Vagina (tissue), 2 donors: ENCODE results near the gene PPFIA2. TPM values are rescaled to one million over a fixed set of nuclear protein-coding genes. Genes with fewer than 3 reads are reported as not detected.

Experiments
- DNase-seq, 2 donors: peaks; one replicate each; pipeline ENCODE4 v3.0.0-alpha.2; 2017; ENCODE audit errors: extremely low spot score in 2 of 2
- H3K27ac ChIP-seq: fragments of 200-600 bp; sonication (generic); one replicate; pipeline ENCODE4 v1.5.1; 2019
- H3K27me3 ChIP-seq: fragments of 200-600 bp; sonication (generic); one replicate; pipeline ENCODE4 v1.5.1; 2019
- H3K36me3 ChIP-seq, 2 donors: fragments of 200-600 bp; sonication (generic); one replicate each; pipeline ENCODE4 v1.5.1; 2017 to 2019
- H3K4me1 ChIP-seq: fragments of 200-600 bp; sonication (generic); one replicate; pipeline ENCODE4 v1.5.1; 2019
- H3K4me3 ChIP-seq, 2 donors: fragments of 200-600 bp; sonication (generic); 1 replicate in 1 of 2; 2 replicates in 1 of 2; pipeline ENCODE4 v1.5.1; 2016 to 2019
- H3K9me3 ChIP-seq: fragments of 200-600 bp; sonication (generic); one replicate; pipeline ENCODE4 v1.5.1; 2019
- POLR2A ChIP-seq, 2 donors: fragments of 450-650 bp; IDR thresholded peaks; one replicate each; pipeline ENCODE4 v1.6.1; 2017; ENCODE audit warnings: antibody characterized with exemption in 2 of 2, mild to moderate bottlenecking in 2 of 2, moderate library complexity in 2 of 2
- POLR2AphosphoS5 ChIP-seq, 2 donors: sonication (generic); formaldehyde crosslinking; IDR thresholded peaks; one replicate each; pipeline ENCODE4 v1.9.0; 2017; ENCODE audit warnings: antibody characterized with exemption in 2 of 2, mild to moderate bottlenecking in 2 of 2, low read depth in 1 of 2; ENCODE audit not compliant: insufficient read depth in 1 of 2
- intact Hi-C: fragments of 100-400 bp; cut with DNase I; formaldehyde crosslinking; loops from one replicate; pipeline ENCODE4 v1.15.1; 2023
- total RNA-seq: library from RNA; depleted of rRNA; stranded (reverse); fragments of >200 nt; gene quantifications from one replicate; pipeline ENCODE4 v1.2.3, GENCODE V29; 2016
- TF ChIP-seq, protein P1 (sequence below), 3 experiments: fragments of 450-650 bp in 2 of 3; fragments of 200-600 bp in 1 of 3; sonication (generic) in 1 of 3; IDR thresholded peaks; one replicate each; pipeline ENCODE4 v1.5.1; 2017 to 2019; ENCODE audit warnings: antibody characterized with exemption in 3 of 3, mild to moderate bottlenecking in 2 of 3, moderate library complexity in 2 of 3

Gene PPFIA2
- total RNA-seq, 1 donor from 2014 or later: 5.2 TPM

DNA sequence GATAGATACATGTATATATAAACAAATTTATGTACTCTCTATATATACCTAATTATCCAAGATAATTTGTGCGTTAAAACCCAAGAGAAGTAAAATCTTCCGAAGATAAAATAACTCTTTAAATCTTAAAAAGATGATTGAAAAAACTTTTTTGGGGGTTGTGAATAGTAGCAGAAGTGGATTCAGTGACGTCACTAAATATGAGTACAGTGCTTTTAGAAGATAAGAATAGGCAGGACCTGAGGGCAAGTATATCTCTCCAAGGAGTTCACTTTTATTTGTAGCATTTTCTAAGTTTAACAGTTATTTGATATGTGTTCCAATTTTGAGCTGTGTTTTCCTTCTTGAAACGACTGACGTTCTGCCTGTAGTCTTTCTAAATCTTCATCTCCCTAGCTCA, 319.8 kb downstream of the PPFIA2 start:
- no peak overlapping the region for H3K27ac ChIP-seq
- no peaks in the 10 kb centered on the region for H3K4me1 ChIP-seq
- no peak for DNase-seq
- no peak overlapping the region for H3K4me3 ChIP-seq
- intact Hi-C loops: no loop called here
- no peaks in the 10 kb centered on the region for H3K9me3 ChIP-seq
- TF ChIP-seq POLR2A (IDR thresholded peaks at IDR 0.05) (no peak), POLR2AphosphoS5 (IDR thresholded peaks at IDR 0.05; ENCODE audit: insufficient read depth in 1 of 2, low read depth in 1 of 2) (no peak)
- TF ChIP-seq, protein P1, sequence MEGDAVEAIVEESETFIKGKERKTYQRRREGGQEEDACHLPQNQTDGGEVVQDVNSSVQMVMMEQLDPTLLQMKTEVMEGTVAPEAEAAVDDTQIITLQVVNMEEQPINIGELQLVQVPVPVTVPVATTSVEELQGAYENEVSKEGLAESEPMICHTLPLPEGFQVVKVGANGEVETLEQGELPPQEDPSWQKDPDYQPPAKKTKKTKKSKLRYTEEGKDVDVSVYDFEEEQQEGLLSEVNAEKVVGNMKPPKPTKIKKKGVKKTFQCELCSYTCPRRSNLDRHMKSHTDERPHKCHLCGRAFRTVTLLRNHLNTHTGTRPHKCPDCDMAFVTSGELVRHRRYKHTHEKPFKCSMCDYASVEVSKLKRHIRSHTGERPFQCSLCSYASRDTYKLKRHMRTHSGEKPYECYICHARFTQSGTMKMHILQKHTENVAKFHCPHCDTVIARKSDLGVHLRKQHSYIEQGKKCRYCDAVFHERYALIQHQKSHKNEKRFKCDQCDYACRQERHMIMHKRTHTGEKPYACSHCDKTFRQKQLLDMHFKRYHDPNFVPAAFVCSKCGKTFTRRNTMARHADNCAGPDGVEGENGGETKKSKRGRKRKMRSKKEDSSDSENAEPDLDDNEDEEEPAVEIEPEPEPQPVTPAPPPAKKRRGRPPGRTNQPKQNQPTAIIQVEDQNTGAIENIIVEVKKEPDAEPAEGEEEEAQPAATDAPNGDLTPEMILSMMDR (IDR thresholded peaks at IDR 0.05): no peak
- H3K36me3 ChIP-seq: no peaks in the 10 kb centered on the region
- no peaks in the 10 kb centered on the region for H3K27me3 ChIP-seq

DNA sequence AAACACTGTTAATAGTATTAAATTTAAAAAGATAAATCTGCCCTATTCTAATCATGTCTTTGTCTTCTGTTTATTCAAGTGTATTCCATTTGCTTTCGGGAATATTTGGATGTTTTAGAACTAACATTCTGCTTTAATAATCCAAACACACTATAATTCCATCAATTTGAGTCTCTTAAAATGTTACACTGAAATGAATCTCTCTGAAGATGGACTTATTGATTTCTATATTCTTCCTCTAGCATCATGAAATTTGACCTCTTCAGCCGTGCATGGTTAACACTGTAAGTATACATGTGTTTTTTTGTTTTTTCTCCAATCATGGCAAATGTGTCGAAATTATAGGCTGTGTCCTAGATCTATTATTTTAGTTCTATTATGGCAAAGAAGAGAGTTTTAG, 342.1 kb downstream of the PPFIA2 start:
- Histone ChIP-seq H3K27ac (no peak overlapping the region), H3K36me3 (no peaks in the 10 kb centered on the region), H3K9me3 (no peaks in the 10 kb centered on the region), H3K4me3 (no peak overlapping the region), H3K27me3 (no peaks in the 10 kb centered on the region), H3K4me1 (no peaks in the 10 kb centered on the region)
- intact Hi-C loops: no loop called here
- TF ChIP-seq POLR2A (IDR thresholded peaks at IDR 0.05) (no peak), POLR2AphosphoS5 (IDR thresholded peaks at IDR 0.05; ENCODE audit: insufficient read depth in 1 of 2, low read depth in 1 of 2) (no peak)
- TF ChIP-seq, protein P1 (IDR thresholded peaks at IDR 0.05): no peak
- no peak for DNase-seq

DNA sequence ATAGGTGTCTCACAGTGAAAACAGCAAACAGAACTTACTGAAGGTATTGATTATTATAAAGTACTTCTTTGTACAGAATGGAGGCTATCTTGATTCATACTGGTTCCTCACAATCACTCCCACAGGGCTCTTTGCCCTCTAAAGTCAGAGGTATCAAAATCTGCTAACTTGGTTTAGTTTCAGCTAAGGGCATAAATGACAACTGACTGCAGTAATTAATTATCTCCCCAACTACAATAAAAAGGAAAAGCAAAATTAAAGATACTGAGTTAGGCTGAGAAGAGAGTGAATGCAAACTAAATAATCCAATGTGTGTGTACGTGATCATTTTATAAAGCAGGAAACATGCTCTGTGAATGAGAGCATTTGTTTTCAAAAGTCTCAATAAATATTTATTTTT, 342.6 kb downstream of the PPFIA2 start:
- H3K36me3 ChIP-seq: no peaks in the 10 kb centered on the region
- H3K4me3 ChIP-seq: no peak overlapping the region
- no peak for TF ChIP-seq POLR2A (IDR thresholded peaks at IDR 0.05)
- TF ChIP-seq, protein P1 (IDR thresholded peaks at IDR 0.05): no peak
- H3K27me3 ChIP-seq: no peaks in the 10 kb centered on the region
- no peak for DNase-seq
- H3K4me1 ChIP-seq: no peaks in the 10 kb centered on the region
- no peak overlapping the region for H3K27ac ChIP-seq
- intact Hi-C loops: no loop called here
- no peaks in the 10 kb centered on the region for H3K9me3 ChIP-seq

DNA sequence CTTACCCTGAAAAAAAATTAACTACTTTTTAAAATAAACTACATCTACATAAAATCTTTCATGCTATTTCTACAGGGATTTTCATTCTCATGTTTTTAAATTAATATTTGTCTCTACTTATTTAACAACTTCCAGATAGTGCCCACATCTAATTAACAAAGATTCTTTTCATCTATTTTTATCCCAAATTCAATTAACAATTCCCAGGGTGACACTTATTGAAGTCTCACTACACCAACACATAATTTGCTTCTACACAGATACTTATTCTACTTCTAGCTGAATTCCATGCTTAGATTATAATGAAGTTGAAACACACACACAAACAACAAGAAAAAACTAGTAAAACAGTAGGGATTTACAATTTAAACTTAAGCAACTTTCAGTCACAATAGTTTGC, 344.7 kb downstream of the PPFIA2 start:
- Histone ChIP-seq H3K27ac (no peak overlapping the region), H3K9me3 (no peaks in the 10 kb centered on the region), H3K27me3 (no peaks in the 10 kb centered on the region), H3K4me3 (no peak overlapping the region), H3K4me1 (no peaks in the 10 kb centered on the region), H3K36me3 (no peaks in the 10 kb centered on the region)
- DNase-seq: no peak
- TF ChIP-seq, protein P1 (IDR thresholded peaks at IDR 0.05): no peak
- no peak for TF ChIP-seq POLR2AphosphoS5 (IDR thresholded peaks at IDR 0.05; ENCODE audit: insufficient read depth in 1 of 2, low read depth in 1 of 2)
- no peak for TF ChIP-seq POLR2A (IDR thresholded peaks at IDR 0.05)
- intact Hi-C loops: no loop called here

DNA sequence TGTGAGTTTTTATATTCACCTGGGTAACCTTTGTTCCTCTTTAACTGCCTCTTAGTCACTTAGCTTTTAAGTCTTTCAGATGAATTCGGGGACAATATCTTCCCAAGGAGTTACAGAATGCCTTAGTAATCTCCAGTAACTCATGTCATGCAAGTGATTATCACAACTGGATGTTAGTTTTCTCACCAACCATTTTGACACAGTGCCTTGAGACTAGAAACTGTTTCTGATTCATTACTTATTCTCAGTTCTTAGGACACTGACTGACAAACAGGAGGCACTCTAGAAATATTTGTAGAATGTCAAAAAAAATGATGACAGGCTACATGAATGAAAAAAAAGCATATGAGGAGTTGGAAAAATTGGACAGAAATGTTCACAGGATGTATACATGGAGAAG, 346.2 kb downstream of the PPFIA2 start:
- Histone ChIP-seq H3K27ac (no peak overlapping the region), H3K4me3 (no peak overlapping the region), H3K4me1 (no peaks in the 10 kb centered on the region), H3K27me3 (no peaks in the 10 kb centered on the region), H3K9me3 (no peaks in the 10 kb centered on the region), H3K36me3 (no peaks in the 10 kb centered on the region)
- DNase-seq: no peak
- TF ChIP-seq POLR2AphosphoS5 (IDR thresholded peaks at IDR 0.05; ENCODE audit: insufficient read depth in 1 of 2, low read depth in 1 of 2) (no peak), POLR2A (IDR thresholded peaks at IDR 0.05) (no peak)
- TF ChIP-seq, protein P1 (IDR thresholded peaks at IDR 0.05): no peak
- intact Hi-C loops: no loop called here
